BJ (cell line): Measurements from ENCODE around the gene FCN2. TPM values are rescaled to one million over a fixed set of nuclear protein-coding genes. Genes with fewer than 3 reads are reported as not detected.

ENCODE experiments used
- CTCF ChIA-PET: fragments of 350-600 bp; formaldehyde crosslinking; extraction: SDS; loops from one replicate; lab custom pipeline; 2021; ENCODE audit warnings: antibody characterized with exemption, inconsistent platforms; lab: Yijun Ruan, JAX
- POLR2A ChIA-PET: fragments of 300-600 bp; sonication (Branson Sonifier 250); formaldehyde crosslinking; extraction: SDS; loops from one replicate; lab custom pipeline; 2021; ENCODE audit warnings: antibody characterized with exemption; lab: Charles Lee
- DNase-seq: peaks from one replicate; pipeline ENCODE4 v3.0.0-alpha.2; 2011; ENCODE audit warnings: low read depth
- H3K27me3 ChIP-seq: 2 replicates; pipeline ENCODE4 v1.6.0; 2011; ENCODE audit warnings: low read length; ENCODE audit not compliant: control insufficient read depth, insufficient read depth
- H3K36me3 ChIP-seq: 2 replicates; pipeline ENCODE4 v1.5.1; 2011; ENCODE audit warnings: low read length; ENCODE audit not compliant: control insufficient read depth, insufficient read depth
- H3K4me3 ChIP-seq: 2 replicates; pipeline ENCODE4 v1.5.1; 2011; ENCODE audit warnings: low read depth, mild to moderate bottlenecking, control low read depth, low read length
- CTCF ChIP-seq: IDR thresholded peaks from 2 replicates; pipeline ENCODE4 v1.5.1; 2011; ENCODE audit warnings: low read depth, mild to moderate bottlenecking, control low read depth, inconsistent platforms, low read length, moderate library complexity; ENCODE audit not compliant: insufficient read depth
- polyA plus RNA-seq: library from polyadenylated mRNA; depleted of rRNA; stranded (reverse); fragments of >200 nt; gene quantifications from 2 replicates; pipeline ENCODE4 v1.2.3, GENCODE V29; 2011

Gene FCN2
- polyA plus RNA-seq, 1 experiment = not detected

- CTCF ChIA-PET = no interaction called here
- POLR2A ChIA-PET = no interaction called here
- no peaks in the 10 kb centered on the region for H3K36me3 ChIP-seq
- TF ChIP-seq CTCF = no peak
- H3K4me3 ChIP-seq = no peak overlapping the region
- no peak for DNase-seq
- no peaks in the 10 kb centered on the region; the same call in none of the 2 replicates for H3K27me3 ChIP-seq
These were observed 17.2 kb upstream of the FCN2 start for GRCh38 chr9:134863306-134863902.

DNA sequence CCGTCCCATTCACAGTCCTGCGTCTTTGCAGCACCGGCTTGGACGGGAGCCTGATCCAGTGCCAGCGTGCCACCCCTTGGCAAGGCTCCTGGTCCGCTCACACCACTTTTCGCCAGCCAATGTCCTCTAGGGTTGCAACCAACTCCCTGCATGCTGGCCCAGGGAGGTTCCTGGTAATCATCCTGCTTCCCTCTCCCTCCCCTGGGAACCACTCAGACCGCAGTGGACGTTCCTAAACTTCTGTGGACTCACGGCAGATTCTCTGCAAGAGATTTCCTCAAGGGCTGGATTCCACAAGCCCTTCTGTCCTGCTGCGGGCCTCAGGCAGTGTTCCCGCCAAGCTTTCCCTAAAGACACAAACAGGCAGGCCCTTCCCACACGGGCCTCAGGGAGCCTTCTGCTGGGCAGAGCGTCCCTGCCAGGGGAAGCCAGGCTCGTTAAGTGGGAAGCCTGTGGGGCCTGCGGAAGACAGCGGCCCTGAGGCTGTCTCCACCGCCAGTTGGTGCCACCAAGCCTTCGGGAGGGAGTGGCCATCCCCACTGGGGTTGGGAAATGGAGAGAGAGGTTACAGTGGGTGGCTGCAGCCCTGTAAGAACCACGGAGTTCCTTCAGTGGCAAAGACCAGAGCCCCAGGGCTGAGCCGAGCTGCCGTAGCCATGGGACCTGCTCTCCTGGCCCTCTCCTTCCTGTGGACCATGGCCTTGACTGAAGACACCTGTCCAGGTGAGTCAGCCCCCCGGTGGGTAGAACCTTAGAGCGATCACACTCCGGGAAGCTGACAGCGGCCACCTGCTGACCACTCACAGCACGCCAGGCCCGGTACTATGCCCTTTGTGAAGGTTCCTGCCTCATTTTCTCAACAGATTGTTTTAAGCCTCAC lies 16.4 kb upstream of the FCN2 start:
- ChIA-PET POLR2A (no interaction called here), CTCF (no interaction called here)
- Histone ChIP-seq H3K27me3 (no peaks in the 10 kb centered on the region; the same call in none of the 2 replicates), H3K36me3 (no peaks in the 10 kb centered on the region), H3K4me3 (no peak overlapping the region)
- TF ChIP-seq CTCF = no peak
- DNase-seq = no peak

- Histone ChIP-seq H3K27me3 (no peaks in the 10 kb centered on the region; the same call in none of the 2 replicates), H3K4me3 (no peak overlapping the region), H3K36me3 (no peaks in the 10 kb centered on the region)
- CTCF ChIA-PET = no interaction called here
- POLR2A ChIA-PET = no interaction called here
- no peak for DNase-seq
- no peak for TF ChIP-seq CTCF
These were observed 15.8 kb upstream of the FCN2 start for GRCh38 chr9:134864821-134865190.

- peaks cover 2% of the 10 kb centered on the region for H3K27me3 ChIP-seq
- no peak for TF ChIP-seq CTCF
- DNase-seq = no peak
- ChIA-PET POLR2A (no interaction called here), CTCF (no interaction called here)
- H3K4me3 ChIP-seq = no peak overlapping the region
- no peaks in the 10 kb centered on the region for H3K36me3 ChIP-seq
These were observed 12.5 kb upstream of the FCN2 start for GRCh38 chr9:134867917-134868750.
